Endodermal cell (in vitro differentiated cells): ENCODE data around the gene TIMP4. TPM values are rescaled to one million over a fixed set of nuclear protein-coding genes. Genes with fewer than 3 reads are reported as not detected.

ENCODE experiments used
- DNase-seq: peaks from one replicate; pipeline ENCODE4 v3.0.0-alpha.2; 2017
- H3K27ac ChIP-seq: 2 replicates; pipeline ENCODE4 v1.5.1; 2013; ENCODE audit warnings: mild to moderate bottlenecking, low read depth, low read length, moderate library complexity
- H3K27me3 ChIP-seq: 2 replicates; pipeline ENCODE4 v1.6.1; 2013; ENCODE audit warnings: mild to moderate bottlenecking, low read length, moderate library complexity; ENCODE audit not compliant: insufficient read depth, control insufficient read depth, poor library complexity, severe bottlenecking
- H3K36me3 ChIP-seq: 2 replicates; pipeline ENCODE4 v1.7.0; 2013; ENCODE audit warnings: mild to moderate bottlenecking, low read length, moderate library complexity; ENCODE audit not compliant: control insufficient read depth, insufficient read depth
- H3K4me1 ChIP-seq: one replicate; pipeline ENCODE4 v1.7.0; 2013; ENCODE audit warnings: low read length; ENCODE audit not compliant: control insufficient read depth, insufficient read depth
- H3K4me3 ChIP-seq: 2 replicates; pipeline ENCODE4 v1.5.1; 2013; ENCODE audit warnings: mild to moderate bottlenecking, low read length, moderate library complexity
- H3K9ac ChIP-seq: 2 replicates; pipeline ENCODE4 v1.6.1; 2013; ENCODE audit warnings: mild to moderate bottlenecking, low read length, moderate library complexity; ENCODE audit not compliant: poor library complexity, severe bottlenecking; ENCODE audit errors: extremely low read depth
- H3K9me3 ChIP-seq: 2 replicates; pipeline ENCODE4 v1.6.1; 2013; ENCODE audit warnings: mild to moderate bottlenecking, low read length, moderate library complexity; ENCODE audit not compliant: control insufficient read depth
- H3K27ac Mint-ChIP-seq: 2 replicates; pipeline ENCODE4 v1.8.0; 2020; ENCODE audit warnings: mixed read lengths
- H3K27me3 Mint-ChIP-seq: 2 replicates; pipeline ENCODE4 v1.8.0; 2021; ENCODE audit warnings: mild to moderate bottlenecking, mixed read lengths; ENCODE audit not compliant: insufficient read depth
- H3K36me3 Mint-ChIP-seq: 2 replicates; pipeline ENCODE4 v1.8.0; 2020; ENCODE audit warnings: low read depth, mixed read lengths
- H3K4me1 Mint-ChIP-seq: 2 replicates; pipeline ENCODE4 v1.8.0; 2020; ENCODE audit warnings: mixed read lengths
- H3K4me3 Mint-ChIP-seq: 2 replicates; pipeline ENCODE4 v1.8.0; 2020; ENCODE audit warnings: mild to moderate bottlenecking, moderate library complexity, mixed read lengths
- H3K9me3 Mint-ChIP-seq: 2 replicates; pipeline ENCODE4 v1.8.0; 2020; ENCODE audit warnings: mild to moderate bottlenecking, mixed read lengths
- CTCF ChIP-seq: fragments of 200-600 bp; sonication (generic); conservative IDR thresholded peaks from 2 replicates; pipeline ENCODE4 v1.5.0; 2021; ENCODE audit warnings: antibody characterized with exemption, mild to moderate bottlenecking
- WGBS, 2 experiments: methylation state at CpG; one replicate each; pipeline versions ENCODE4 v1.1.5 to v1.1.7; 2013; ENCODE audit warnings: missing lambda C conversion rate in 2 of 2, mixed read lengths in 1 of 2; ENCODE audit not compliant: insufficient coverage in 1 of 2, insufficient read length in 1 of 2; 5-methylcytosine and 5-hydroxymethylcytosine counted together
- total RNA-seq, 2 donors: library from RNA; stranded (reverse); fragmentation: NEBNext Ultra II Directional in 1 of 2; extraction: Animal tissue kit (Norgen Biotek cat#: 25700) in 1 of 2; gene quantifications; 2 replicates in 1 of 2; 3 replicates in 1 of 2; pipeline ENCODE4 v1.2.1, GENCODE V29; 2021

TIMP4 gene
- total RNA-seq, 2 donors from 2014 or later: 4.4 TPM; not detected in 1

DNA sequence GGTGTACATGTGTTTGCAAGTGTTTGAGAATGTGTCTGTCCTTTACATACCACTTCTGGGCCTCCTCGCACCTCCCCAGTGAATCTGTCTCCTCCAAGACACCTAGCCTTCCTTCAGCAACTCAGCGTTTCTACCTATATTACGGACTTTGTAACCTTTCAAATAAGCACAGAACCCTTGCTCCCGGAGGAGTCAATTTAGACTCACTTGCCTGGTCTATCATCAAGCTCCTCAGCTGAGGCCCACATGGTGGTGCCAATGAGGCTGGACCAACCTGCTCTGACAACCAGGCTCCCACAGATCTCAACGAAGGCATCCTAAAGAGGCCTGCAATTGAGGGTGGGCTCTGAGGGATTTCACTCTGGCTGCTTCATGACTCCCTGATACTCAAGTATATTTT lies 32.8 kb upstream of the TIMP4 start:
- Mint-ChIP-seq H3K4me1 (peaks cover 19% of the 10 kb centered on the region), H3K27me3 (no peaks in the 10 kb centered on the region), H3K9me3 (peaks cover 4% of the 10 kb centered on the region), H3K4me3 (no peak overlapping the region), H3K36me3 (no peaks in the 10 kb centered on the region), H3K27ac (no peak overlapping the region)
- 89 to 95% methylated on average over 4 to 5 of the region's 5 CpGs for WGBS, 2 experiments
- Histone ChIP-seq H3K4me3 (no peak overlapping the region), H3K27me3 (no peaks in the 10 kb centered on the region), H3K9me3 (no peaks in the 10 kb centered on the region), H3K9ac (no peak overlapping the region), H3K36me3 (no peaks in the 10 kb centered on the region), H3K27ac (no peak overlapping the region), H3K4me1 (no peaks in the 10 kb centered on the region)
- no peak for DNase-seq
- no peak for TF ChIP-seq CTCF

GRCh38 chr3:12190832-12191231 lies 32.1 kb upstream of the TIMP4 start:
- Histone ChIP-seq H3K27ac (no peak overlapping the region), H3K27me3 (no peaks in the 10 kb centered on the region), H3K36me3 (no peaks in the 10 kb centered on the region)

DNA sequence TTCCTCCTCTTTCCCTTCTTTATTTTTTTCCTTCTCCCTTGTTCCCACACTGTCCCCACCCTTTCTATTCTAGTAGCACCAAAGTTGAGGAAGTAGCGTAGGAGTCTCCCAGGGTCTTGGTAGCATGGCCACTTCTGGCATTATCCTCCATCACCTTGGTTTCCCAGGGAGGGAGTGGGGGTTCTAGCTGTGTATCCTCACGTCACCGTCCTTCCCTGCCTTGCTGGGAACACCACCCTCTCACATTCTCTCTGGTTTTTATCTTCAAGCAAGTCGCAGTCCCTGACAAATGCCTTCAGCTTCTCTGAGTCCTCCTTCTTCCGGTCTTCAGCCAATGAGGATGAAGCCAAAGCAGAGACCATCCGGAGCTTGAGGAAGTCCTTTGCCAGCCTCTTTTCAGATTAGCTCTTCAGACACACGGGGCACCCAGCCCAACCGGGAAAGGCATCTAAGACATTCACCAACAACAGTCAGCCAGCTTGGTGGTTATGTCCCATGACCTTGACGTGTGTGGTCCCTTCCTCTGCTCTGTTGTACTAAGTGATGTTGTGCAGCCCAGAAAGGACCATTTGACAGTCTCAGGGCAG lies 31.6 kb upstream of the TIMP4 start:
- H3K4me1 ChIP-seq: no peaks in the 10 kb centered on the region
- H3K27me3 Mint-ChIP-seq: no peaks in the 10 kb centered on the region
- TF ChIP-seq CTCF: no peak
- no peaks in the 10 kb centered on the region for H3K27me3 ChIP-seq
- 93 to 95% methylated on average over 4 to 9 of the region's 9 CpGs for WGBS, 2 experiments
- H3K27ac Mint-ChIP-seq: no peak overlapping the region
- no peaks in the 10 kb centered on the region for H3K36me3 Mint-ChIP-seq
- no peak overlapping the region for H3K27ac ChIP-seq
- no peaks in the 10 kb centered on the region for H3K9me3 ChIP-seq
- H3K9me3 Mint-ChIP-seq: peaks cover 4% of the 10 kb centered on the region
- H3K9ac ChIP-seq: no peak overlapping the region
- peaks cover 14% of the 10 kb centered on the region for H3K4me1 Mint-ChIP-seq
- no peaks in the 10 kb centered on the region for H3K36me3 ChIP-seq
- H3K4me3 Mint-ChIP-seq: no peak overlapping the region
- DNase-seq: no peak
- no peak overlapping the region for H3K4me3 ChIP-seq

More at GRCh38 chr3:12190832-12191231, 32.1 kb upstream of the TIMP4 start:
- WGBS, 2 experiments: 85 to 93% methylated on average over 6 of the region's 6 CpGs
- Histone ChIP-seq H3K4me1 (no peaks in the 10 kb centered on the region), H3K9me3 (no peaks in the 10 kb centered on the region), H3K4me3 (no peak overlapping the region), H3K9ac (no peak overlapping the region)
- DNase-seq: no peak
- Mint-ChIP-seq H3K9me3 (peaks cover 4% of the 10 kb centered on the region), H3K4me1 (peaks cover 15% of the 10 kb centered on the region), H3K27ac (no peak overlapping the region), H3K36me3 (no peaks in the 10 kb centered on the region), H3K4me3 (no peak overlapping the region), H3K27me3 (no peaks in the 10 kb centered on the region)
- TF ChIP-seq CTCF: no peak
